ENCODE measurements around the gene TNPO2. TPM values are rescaled to one million over a fixed set of nuclear protein-coding genes. Genes with fewer than 3 reads are reported as not detected.

Gene TNPO2
- total and polyA plus RNA-seq, 2 of the 13 experiments (the other 11 are each of a cell fraction or from before 2014, with no cell fraction given): 31.7 to 61.0 TPM

DNA sequence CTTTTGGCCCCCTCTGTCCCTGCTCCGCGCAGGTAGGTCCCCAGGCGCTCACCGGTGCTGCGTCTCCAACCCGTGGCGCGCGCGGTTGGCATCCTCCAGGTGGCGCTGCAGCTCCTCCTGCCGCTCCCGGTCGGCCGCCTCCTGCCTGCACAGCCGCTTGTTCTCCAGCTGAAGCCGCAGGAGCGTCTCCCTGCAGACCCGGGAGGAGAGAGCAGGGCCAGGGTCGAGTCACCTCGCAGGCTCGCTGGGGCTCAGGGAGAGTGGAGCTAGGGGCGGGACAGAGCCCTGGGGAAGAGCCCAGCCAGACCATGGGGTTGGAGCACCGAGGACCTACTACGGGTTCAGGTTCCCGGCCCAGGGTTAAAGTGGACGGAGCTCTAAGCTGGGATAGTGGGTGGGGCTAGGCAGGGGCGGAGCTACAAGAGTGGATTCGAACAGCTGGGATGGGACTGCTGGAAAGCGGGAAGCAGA is 42.4 kb upstream of the TNPO2 start (continued):
- peak; percentile 67; the same call in 1 of the 2 replicates for TF ChIP-seq MEIS1 (CRISPR knock-in tag; IDR thresholded peaks at IDR 0.05; ENCODE audit: borderline replicate concordance)
- no peak for TF ChIP-seq IRX3 (CRISPR knock-in tag; IDR thresholded peaks at IDR 0.05; ENCODE audit: borderline replicate concordance, low read depth)
- peak; percentile 67; the same call in 1 of the 2 replicates for TF ChIP-seq FOXO1 (CRISPR knock-in tag; IDR thresholded peaks at IDR 0.05)
- TF ChIP-seq ZNF558 (CRISPR knock-in tag; IDR thresholded peaks at IDR 0.05; ENCODE audit: borderline replicate concordance): no peak
- TF ChIP-seq GABPA (IDR thresholded peaks at IDR 0.05; ENCODE audit: low read depth, low read length): no peak
- TF ChIP-seq GABPA (CRISPR knock-in tag; IDR thresholded peaks at IDR 0.05; ENCODE audit: low read depth): no peak
- TF ChIP-seq, protein P1, sequence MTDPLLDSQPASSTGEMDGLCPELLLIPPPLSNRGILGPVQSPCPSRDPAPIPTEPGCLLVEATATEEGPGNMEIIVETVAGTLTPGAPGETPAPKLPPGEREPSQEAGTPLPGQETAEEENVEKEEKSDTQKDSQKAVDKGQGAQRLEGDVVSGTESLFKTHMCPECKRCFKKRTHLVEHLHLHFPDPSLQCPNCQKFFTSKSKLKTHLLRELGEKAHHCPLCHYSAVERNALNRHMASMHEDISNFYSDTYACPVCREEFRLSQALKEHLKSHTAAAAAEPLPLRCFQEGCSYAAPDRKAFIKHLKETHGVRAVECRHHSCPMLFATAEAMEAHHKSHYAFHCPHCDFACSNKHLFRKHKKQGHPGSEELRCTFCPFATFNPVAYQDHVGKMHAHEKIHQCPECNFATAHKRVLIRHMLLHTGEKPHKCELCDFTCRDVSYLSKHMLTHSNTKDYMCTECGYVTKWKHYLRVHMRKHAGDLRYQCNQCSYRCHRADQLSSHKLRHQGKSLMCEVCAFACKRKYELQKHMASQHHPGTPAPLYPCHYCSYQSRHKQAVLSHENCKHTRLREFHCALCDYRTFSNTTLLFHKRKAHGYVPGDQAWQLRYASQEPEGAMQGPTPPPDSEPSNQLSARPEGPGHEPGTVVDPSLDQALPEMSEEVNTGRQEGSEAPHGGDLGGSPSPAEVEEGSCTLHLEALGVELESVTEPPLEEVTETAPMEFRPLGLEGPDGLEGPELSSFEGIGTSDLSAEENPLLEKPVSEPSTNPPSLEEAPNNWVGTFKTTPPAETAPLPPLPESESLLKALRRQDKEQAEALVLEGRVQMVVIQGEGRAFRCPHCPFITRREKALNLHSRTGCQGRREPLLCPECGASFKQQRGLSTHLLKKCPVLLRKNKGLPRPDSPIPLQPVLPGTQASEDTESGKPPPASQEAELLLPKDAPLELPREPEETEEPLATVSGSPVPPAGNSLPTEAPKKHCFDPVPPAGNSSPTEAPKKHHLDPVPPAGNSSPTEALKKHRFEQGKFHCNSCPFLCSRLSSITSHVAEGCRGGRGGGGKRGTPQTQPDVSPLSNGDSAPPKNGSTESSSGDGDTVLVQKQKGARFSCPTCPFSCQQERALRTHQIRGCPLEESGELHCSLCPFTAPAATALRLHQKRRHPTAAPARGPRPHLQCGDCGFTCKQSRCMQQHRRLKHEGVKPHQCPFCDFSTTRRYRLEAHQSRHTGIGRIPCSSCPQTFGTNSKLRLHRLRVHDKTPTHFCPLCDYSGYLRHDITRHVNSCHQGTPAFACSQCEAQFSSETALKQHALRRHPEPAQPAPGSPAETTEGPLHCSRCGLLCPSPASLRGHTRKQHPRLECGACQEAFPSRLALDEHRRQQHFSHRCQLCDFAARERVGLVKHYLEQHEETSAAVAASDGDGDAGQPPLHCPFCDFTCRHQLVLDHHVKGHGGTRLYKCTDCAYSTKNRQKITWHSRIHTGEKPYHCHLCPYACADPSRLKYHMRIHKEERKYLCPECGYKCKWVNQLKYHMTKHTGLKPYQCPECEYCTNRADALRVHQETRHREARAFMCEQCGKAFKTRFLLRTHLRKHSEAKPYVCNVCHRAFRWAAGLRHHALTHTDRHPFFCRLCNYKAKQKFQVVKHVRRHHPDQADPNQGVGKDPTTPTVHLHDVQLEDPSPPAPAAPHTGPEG (CRISPR knock-in tag; IDR thresholded peaks at IDR 0.05): no peak
- peak; percentile 17; the same call in 1 of the 2 replicates for TF ChIP-seq NFYC (CRISPR knock-in tag; IDR thresholded peaks at IDR 0.05)
- TF ChIP-seq ZNF839 (CRISPR knock-in tag; IDR thresholded peaks at IDR 0.05; ENCODE audit: borderline replicate concordance): 0 out of 2 replicates have a peak, but pooled peaks have one; percentile 35
- TF ChIP-seq, protein P2, sequence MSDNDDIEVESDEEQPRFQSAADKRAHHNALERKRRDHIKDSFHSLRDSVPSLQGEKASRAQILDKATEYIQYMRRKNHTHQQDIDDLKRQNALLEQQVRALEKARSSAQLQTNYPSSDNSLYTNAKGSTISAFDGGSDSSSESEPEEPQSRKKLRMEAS (IDR thresholded peaks at IDR 0.05): peak; percentile 35; the same call in 1 of the 2 replicates
- TF ChIP-seq JUNB (CRISPR knock-in tag; IDR thresholded peaks at IDR 0.05; ENCODE audit: borderline replicate concordance): no peak
- TF ChIP-seq ZFX (CRISPR knock-in tag; IDR thresholded peaks at IDR 0.05; ENCODE audit: low read depth): peak; percentile 74
- TF ChIP-seq NFIB (CRISPR knock-in tag; IDR thresholded peaks at IDR 0.05; ENCODE audit: borderline replicate concordance): no peak
- TF ChIP-seq, protein P3, sequence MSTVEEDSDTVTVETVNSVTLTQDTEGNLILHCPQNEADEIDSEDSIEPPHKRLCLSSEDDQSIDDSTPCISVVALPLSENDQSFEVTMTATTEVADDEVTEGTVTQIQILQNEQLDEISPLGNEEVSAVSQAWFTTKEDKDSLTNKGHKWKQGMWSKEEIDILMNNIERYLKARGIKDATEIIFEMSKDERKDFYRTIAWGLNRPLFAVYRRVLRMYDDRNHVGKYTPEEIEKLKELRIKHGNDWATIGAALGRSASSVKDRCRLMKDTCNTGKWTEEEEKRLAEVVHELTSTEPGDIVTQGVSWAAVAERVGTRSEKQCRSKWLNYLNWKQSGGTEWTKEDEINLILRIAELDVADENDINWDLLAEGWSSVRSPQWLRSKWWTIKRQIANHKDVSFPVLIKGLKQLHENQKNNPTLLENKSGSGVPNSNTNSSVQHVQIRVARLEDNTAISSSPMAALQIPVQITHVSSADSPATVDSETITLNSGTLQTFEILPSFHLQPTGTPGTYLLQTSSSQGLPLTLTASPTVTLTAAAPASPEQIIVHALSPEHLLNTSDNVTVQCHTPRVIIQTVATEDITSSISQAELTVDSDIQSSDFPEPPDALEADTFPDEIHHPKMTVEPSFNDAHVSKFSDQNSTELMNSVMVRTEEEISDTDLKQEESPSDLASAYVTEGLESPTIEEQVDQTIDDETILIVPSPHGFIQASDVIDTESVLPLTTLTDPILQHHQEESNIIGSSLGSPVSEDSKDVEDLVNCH (CRISPR knock-in tag; IDR thresholded peaks at IDR 0.05): no peak
- no peak for TF ChIP-seq ADNP (CRISPR knock-in tag; IDR thresholded peaks at IDR 0.05)
- TF ChIP-seq SPEN (CRISPR knock-in tag; IDR thresholded peaks at IDR 0.05; ENCODE audit: low read depth): peak; percentile 77
- peak; percentile 87 for TF ChIP-seq STAG1 (CRISPR knock-in tag; IDR thresholded peaks at IDR 0.05)
- no peak for TF ChIP-seq PAX8 (CRISPR knock-in tag; IDR thresholded peaks at IDR 0.05; ENCODE audit: borderline replicate concordance)
- 0 out of 2 replicates have a peak, but pooled peaks have one; percentile 41 for TF ChIP-seq ZNF205 (CRISPR knock-in tag; IDR thresholded peaks at IDR 0.05)
- TF ChIP-seq ARNTL (CRISPR knock-in tag; IDR thresholded peaks at IDR 0.05): no peak
- TF ChIP-seq KLF16 (CRISPR knock-in tag; IDR thresholded peaks at IDR 0.05): peak in 1 of 2 experiments; percentile 69; a peak in 1 of 4 replicates
- no peak for TF ChIP-seq CHD4 (IDR thresholded peaks at IDR 0.05; ENCODE audit: borderline replicate concordance, low read length)
- TF ChIP-seq JDP2 (CRISPR knock-in tag; IDR thresholded peaks at IDR 0.05; ENCODE audit: borderline replicate concordance): no peak
- peak; percentile 68; the same call in 1 of the 2 replicates for TF ChIP-seq ZNF350 (CRISPR knock-in tag; IDR thresholded peaks at IDR 0.05; ENCODE audit: borderline replicate concordance, low read depth)
